ENCODE measurements around the gene BORCS5. TPM values are rescaled to one million over a fixed set of nuclear protein-coding genes. Genes with fewer than 3 reads are reported as not detected.

BORCS5 gene
- total and polyA plus RNA-seq, 2 of the 4 experiments (the other 2 are of a cell fraction): 14.4 to 18.3 TPM

DNA sequence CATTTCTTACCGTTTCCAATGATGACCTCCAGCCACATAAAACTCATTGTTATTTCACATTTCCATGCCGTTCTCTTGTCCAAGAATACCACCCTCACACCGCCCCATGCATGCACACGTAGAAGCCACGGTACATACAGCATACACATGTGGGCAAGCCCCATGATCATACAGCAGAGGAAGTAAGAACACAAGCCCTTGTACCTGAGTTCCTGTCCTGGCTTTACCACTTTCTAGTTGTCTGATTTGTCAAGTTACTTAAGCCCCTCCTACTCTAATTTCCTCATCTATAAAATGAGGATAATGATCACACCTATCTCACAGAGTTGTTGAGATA is 145.9 kb downstream of the BORCS5 start:
- TF ChIP-seq MAZ (IDR thresholded peaks at IDR 0.05; ENCODE audit: borderline replicate concordance, low read depth, low read length) (no peak), FOS (IDR thresholded peaks at IDR 0.05; ENCODE audit: low read depth, low read length) (no peak), CEBPB (IDR thresholded peaks at IDR 0.05; ENCODE audit: low read depth, low read length) (no peak), CHD1 (IDR thresholded peaks at IDR 0.05; ENCODE audit: low read depth, low read length) (no peak)
- no peak overlapping the region for H4K91ac ChIP-seq (ENCODE audit: insufficient read depth, low read depth, low read length)
- H4K8ac ChIP-seq (ENCODE audit: low read depth in 2 of 2, low read length in 2 of 2): no peak overlapping the region
- H3K4ac ChIP-seq (ENCODE audit: low read depth, low read length): no peak overlapping the region
- no peaks in the 10 kb centered on the region for H4K20me1 ChIP-seq (ENCODE audit: insufficient read depth, low read length)
- H3K56ac ChIP-seq (ENCODE audit: extremely low read depth, insufficient read depth, low read length): no peak overlapping the region
- no peak overlapping the region for H2BK120ac ChIP-seq (ENCODE audit: low read depth, low read length)
- ChIA-PET CTCF (no interaction called here), POLR2A (ENCODE audit: unreplicated experiment) (no interaction called here)
- H3K9me1 ChIP-seq (ENCODE audit: insufficient read depth, low read length): peaks cover 5% of the 10 kb centered on the region; the same call in 1 of the 2 replicates
- no peak overlapping the region for H2BK15ac ChIP-seq (ENCODE audit: low read depth, low read length)
- no peak overlapping the region for H3K23ac ChIP-seq (ENCODE audit: low read depth, low read length)
- 80% methylated on average over 1 of the region's 5 CpGs; no CpG with 5 or more reads in 1 of the 2 experiments for WGBS, 2 experiments (ENCODE audit: extremely low coverage in 2 of 2, insufficient read length in 1 of 2)
- peaks cover 20 to 31% of the 10 kb centered on the region in 2 experiments; a peak in 3 of 4 replicates for H3K79me1 ChIP-seq (ENCODE audit: low read depth in 1 of 2, low read length in 2 of 2)
- intact Hi-C loops (cut with micrococcal nuclease): no loop called here
- H3K27me3 ChIP-seq (ENCODE audit: control insufficient read depth, insufficient read depth, low read length): no peaks in the 10 kb centered on the region
- H3K36me3 ChIP-seq (ENCODE audit: control insufficient read depth, insufficient read depth, low read length): no peaks in the 10 kb centered on the region
- in situ Hi-C loops (cut with MboI; ENCODE audit: low sequenced_read_pairs): no loop called here
- H3K4me1 ChIP-seq (ENCODE audit: control insufficient read depth, insufficient read depth, low read length): peaks cover 10% of the 10 kb centered on the region
- no peak overlapping the region for H3K4me3 ChIP-seq (ENCODE audit: insufficient read depth, low read depth, low read length)
- no peak overlapping the region for H3K27ac ChIP-seq (ENCODE audit: insufficient read depth, low read length)
- no peak for DNase-seq
- no peak overlapping the region for H2AK9ac ChIP-seq (replicated peaks; ENCODE audit: low read depth, low read length, poor library complexity)
- H3K4me2 ChIP-seq (ENCODE audit: low read depth, low read length): no peak overlapping the region
- no peak overlapping the region for H3K14ac ChIP-seq (replicated peaks; ENCODE audit: low read depth, low read length)
- dilution Hi-C loops (cut with HindIII; ENCODE audit: low sequenced_read_pairs, unreplicated experiment): no loop called here
- H2BK20ac ChIP-seq (ENCODE audit: low read depth, low read length): no peak overlapping the region
- no peak overlapping the region for H3K18ac ChIP-seq (ENCODE audit: low read depth, low read length)
- H2AFZ ChIP-seq (replicated peaks; ENCODE audit: low read length, poor library complexity): no peak overlapping the region
- no peak overlapping the region for H3K9ac ChIP-seq (ENCODE audit: low read depth, low read length)
- H3K9me3 ChIP-seq (ENCODE audit: control insufficient read depth, insufficient read depth, low read length): no peaks in the 10 kb centered on the region
- no peak overlapping the region for H4K5ac ChIP-seq (ENCODE audit: low read depth, low read length)
- ATAC-seq (ENCODE audit: low read depth): no peak
- H2AK5ac ChIP-seq (ENCODE audit: low read depth, low read length): no peak overlapping the region
- no peak overlapping the region for H2BK5ac ChIP-seq (ENCODE audit: low read depth, low read length, poor library complexity, severe bottlenecking)
- no TSS peak for BruUV-seq (replicated peaks)

Data from IMR-90 (cell line).